ENCODE measurements around the gene EME1.
A peak's percentile ranks its signal among the peaks of the same experiment; 100 is the strongest.

Gene EME1

DNA sequence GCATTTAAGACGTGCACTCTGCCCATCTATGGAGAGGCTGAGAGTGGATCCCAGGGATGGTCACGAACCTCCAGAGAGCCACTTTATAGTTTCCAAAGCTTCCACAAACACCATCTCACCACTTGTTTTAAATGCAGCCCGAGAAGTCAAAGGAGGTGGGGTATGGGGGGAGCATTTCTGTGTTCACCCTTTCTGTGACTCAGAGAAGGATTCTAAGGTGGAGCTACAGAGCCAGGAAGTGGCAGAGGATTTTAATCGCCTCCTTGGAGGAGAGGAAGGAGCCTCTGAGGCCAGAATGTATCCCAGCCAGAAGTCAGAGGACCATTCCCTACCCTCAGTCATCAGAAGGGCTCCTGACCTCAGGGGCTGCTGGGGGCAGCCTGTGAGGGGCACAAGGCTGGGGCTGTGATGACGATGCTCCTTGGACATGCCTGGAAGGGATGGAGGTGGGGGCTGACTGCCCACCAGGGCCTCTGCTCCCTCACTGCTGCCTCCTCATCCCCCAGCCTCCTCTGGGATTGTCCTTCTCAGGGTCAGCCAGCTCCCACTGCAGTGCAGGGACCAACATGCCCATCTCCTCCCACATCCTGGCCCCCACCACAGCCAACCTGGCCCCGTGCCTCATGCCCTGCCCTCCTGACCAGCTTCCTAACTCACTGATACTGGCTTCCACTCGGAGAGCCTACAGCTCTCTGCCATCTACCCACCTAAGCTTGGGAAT, 24.3 kb upstream of the EME1 start:
- no peak for DNase-seq

DNA sequence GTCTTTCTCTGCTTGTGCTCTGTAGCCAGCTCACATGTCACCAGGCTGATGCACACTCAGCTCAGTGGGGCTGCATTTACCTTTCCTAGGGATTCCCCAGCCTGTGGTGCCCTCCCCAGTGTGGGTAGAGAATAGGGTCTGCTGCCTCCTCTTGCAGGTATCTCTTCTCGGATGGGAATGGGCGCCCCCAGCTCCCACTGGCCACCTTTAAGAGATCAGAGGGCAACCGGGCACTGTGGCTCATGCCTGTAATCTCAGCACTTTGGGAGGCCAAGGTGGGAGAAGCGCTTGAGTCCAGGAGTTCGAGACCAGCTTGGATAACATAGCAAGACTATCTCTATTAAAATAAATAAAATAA, 23.8 kb upstream of the EME1 start:
- no peak for DNase-seq

DNA sequence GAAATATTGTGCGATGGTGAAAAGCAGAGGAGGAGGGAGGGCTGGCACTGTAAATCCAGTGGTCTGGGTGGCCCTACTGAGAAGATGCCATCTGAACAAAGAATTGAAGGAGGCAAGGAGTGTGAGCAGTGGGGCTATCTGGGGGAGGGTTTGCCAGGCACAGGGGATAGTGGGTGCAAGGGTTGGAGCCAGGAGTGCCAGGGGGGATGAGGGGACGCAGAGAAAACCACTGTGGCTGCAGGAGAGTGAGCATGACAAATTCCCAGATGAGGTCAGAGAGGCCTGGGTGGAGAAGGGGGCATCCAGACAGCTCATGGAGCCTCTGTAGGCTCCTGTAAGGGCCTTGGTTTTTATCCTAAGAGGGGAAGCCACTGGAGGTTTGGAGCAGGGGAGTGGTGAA, 22.3 kb upstream of the EME1 start:
- DNase-seq, result no peak

DNA sequence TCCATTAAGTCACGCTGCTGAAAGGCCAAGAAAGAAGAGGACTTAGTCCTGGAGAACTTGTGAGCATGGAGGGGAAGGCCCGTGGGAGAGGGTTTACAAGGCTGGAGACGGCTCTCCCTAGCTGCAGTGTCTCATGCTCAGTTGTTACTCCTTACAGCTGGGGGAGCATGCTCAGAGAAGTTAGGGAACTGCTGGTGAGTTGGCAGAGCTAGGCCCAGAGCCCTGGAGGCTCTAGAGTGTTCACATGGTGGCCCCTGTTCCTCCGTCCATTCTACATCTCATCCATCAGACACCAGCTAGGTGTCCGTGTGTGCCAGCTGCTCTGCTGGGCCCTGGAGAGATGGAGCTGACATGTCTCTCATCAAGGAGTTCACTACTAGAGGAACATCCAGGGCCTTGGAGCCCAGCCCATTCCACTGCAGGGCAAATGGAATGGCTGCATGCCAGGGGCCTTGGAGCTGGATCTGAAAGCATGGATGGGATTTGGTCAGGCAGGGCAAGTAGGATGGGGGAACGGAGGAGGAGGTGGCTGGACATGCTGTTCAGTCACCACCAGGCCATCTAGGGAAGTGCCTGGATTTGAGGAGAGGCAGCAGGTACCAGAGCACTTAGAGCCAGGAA, 20.8 kb upstream of the EME1 start:
- DNase-seq, result peak; percentile 25 to 62

DNA sequence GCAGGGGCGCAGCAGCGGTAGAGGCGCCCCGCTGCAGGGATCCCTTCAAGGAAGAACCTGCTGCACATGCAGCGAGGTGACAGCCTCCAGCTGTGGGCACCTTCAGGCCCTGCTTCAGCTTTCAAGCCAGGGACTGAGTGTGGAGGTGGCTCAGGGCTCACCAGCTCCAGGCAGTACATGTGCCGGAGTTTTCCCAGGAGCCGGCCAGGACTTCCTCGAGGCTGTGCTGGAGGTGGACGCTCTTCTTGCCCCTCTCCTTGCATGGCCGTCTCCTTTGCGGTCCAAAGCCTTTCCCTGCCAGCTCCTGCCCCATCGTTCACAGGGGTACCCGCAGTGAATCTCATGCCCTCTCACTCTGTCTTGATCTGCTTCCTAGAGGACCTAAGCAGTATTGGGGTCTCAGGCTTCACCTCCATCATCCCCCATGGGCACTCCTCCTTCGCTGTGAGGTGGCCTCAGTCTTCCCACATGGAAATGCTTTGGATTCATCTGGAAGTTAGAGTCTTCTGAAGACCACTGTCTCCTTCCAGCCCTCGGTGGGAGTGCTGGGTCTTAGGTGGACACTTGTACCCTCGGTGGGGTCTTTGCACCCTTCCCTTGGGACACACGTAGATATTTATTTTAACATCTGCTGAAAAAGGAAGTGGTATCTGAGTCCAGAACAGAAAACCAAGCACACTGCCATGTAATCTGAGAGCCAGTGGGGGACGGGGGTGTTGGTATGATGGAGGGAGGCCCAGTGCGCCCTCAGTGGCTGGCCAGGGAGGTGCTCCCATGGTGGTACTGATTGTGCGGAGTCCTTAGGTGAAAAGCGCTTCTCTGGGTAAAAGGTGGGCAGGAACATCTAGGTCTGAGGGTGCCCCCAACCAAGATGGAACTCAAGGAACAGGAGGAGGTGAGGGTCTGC, 20.1 kb upstream of the EME1 start:
- no peak for DNase-seq

DNA sequence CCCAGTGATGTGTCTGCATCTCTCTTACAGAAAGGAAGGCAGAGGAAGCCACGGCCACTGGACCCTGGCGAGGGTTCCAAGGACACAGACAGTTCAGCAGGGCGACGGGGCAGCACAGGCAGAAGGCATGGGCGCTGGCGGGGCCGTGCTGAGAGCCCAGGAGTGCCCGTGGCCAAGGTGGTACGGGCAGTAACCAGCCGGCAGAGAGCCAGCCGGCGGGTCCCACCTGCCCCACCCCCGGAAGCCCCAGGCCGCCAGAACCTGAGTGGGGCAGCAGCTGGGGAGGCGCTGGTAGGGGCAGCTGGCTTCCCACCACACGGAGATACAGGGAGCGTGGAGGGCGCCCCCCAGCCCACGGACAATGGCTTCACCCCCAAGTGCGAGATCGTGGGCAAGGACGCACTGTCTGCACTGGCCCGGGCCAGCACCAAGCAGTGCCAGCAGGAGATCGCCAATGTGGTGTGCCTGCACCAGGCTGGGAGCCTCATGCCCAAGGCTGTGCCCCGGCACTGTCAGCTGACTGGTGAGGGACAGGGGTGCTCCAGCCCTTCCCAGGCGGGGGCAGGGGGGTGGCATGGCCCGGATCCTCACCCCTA, 19.3 kb upstream of the EME1 start:
- no peak for DNase-seq

DNA sequence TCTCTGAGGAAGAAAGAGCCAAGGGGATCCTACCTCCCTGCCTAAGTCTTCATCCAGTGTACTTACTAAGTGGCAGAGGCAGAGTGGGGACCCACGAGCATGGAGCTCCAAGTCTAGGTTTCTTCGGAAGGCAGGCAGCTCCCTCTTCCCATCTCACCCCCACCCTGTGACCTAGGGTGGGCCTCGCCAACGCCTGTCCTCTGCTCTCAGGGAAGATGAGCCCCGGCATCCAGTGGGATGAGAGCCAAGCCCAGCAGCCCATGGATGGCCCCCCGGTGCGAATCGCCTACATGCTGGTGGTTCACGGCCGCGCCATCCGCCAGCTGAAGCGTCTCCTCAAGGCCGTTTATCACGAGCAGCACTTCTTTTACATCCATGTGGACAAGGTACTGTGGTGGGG, 18.8 kb upstream of the EME1 start:
- no peak for DNase-seq

DNA sequence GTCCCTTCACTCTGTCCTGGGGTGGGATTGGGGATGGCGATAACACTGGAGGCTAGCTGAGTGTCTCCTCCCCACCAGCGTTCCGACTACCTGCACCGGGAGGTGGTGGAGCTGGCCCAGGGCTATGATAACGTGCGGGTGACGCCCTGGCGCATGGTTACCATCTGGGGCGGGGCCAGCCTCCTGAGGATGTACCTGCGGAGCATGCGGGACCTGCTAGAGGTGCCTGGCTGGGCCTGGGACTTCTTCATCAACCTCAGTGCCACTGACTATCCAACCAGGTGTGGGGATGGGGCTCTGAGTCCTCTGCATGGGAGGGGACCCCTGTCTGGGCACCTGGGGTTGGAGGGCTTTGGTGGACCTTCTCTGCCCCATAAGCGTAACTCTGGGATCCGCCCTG, 18.3 kb upstream of the EME1 start:
- no peak for DNase-seq

DNA sequence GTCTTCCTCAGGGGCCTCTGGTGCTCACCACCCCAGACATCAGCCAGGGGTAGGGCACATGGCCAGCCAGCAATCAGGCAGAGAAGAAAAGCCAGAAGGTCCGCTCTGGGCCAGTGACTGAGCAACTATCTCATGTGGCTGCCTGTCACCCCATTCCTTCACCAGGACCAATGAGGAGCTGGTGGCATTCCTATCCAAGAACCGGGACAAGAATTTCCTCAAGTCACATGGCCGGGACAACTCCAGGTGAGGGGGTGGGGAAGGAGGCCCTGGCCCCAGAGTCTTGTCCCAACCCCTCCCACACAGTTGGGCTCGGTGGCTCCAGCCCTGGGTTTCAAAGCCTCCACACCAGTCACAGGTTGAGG, 17.7 kb upstream of the EME1 start:
- DNase-seq, result no peak

DNA sequence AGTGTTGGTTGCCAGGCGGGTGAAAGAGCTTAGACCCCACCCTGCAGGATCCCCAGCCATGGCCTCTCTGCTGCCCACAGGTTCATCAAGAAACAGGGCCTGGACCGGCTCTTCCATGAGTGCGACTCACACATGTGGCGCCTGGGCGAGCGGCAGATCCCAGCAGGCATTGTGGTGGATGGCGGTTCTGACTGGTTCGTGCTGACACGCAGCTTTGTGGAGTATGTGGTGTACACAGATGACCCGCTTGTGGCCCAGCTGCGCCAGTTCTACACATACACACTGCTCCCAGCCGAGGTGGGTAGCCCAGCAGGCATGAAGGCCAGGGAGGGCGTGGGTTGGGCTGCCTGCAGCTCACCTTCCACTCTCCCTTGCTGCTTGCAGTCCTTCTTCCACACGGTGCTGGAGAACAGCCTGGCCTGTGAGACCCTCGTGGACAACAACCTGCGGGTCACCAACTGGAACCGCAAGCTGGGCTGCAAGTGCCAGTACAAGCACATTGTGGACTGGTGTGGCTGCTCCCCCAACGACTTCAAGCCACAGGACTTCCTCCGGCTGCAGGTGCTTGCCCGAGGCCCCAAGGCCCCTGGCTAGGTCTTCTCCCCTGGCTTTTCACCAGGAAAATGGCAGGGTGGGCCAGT, 17.2 kb upstream of the EME1 start:
- no peak for DNase-seq

DNA sequence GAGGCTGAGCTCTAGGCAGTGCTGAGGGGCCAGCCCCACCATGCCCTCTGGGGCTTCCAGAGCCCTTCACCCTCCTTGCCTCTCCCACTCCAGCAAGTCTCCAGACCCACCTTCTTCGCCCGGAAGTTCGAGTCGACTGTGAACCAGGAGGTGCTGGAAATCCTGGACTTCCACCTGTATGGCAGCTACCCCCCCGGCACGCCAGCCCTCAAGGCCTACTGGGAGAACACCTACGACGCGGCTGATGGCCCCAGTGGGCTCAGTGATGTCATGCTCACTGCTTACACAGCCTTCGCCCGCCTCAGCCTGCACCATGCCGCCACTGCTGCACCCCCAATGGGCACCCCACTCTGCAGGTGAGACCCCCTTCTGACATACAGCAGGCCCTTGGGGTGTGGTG, 16.6 kb upstream of the EME1 start:
- DNase-seq, result no peak

DNA sequence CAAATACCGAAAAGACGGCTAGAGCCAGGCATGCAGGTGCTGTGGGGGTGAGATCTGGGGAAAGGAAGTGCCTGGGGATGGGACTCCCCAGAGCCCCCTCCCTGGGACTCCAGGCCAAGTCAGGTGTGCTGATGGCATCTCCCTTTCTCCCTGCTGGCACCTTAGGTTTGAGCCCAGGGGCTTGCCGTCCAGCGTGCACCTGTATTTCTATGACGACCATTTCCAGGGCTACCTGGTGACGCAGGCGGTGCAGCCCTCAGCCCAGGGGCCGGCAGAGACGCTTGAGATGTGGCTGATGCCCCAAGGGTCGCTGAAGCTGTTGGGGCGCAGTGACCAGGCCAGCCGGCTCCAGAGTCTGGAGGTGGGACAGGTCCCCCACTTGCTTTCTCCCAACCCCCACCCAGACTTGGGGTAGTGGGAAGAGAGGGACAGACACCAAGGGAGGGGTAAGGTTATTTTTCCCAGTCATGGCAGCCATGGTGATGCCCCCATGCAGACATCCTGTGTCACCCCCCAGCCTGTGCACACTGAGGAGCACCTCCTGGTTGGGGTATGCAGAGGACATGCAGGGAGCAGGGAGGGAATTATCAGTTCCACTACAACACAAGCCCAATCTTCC, 16.0 kb upstream of the EME1 start:
- no peak for DNase-seq

DNA sequence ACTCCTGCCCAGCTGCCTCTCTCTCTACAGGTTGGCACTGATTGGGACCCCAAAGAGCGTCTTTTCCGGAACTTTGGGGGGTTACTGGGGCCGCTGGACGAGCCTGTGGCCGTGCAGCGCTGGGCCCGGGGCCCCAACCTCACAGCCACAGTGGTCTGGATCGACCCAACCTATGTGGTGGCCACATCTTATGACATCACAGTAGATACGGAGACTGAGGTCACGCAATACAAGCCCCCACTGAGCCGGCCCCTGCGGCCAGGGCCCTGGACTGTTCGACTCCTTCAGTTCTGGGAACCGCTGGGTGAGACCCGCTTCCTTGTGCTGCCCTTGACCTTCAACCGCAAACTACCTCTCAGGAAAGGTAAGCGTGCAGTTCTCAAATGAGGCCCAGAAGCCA, 14.9 kb upstream of the EME1 start:
- DNase-seq, result no peak

DNA sequence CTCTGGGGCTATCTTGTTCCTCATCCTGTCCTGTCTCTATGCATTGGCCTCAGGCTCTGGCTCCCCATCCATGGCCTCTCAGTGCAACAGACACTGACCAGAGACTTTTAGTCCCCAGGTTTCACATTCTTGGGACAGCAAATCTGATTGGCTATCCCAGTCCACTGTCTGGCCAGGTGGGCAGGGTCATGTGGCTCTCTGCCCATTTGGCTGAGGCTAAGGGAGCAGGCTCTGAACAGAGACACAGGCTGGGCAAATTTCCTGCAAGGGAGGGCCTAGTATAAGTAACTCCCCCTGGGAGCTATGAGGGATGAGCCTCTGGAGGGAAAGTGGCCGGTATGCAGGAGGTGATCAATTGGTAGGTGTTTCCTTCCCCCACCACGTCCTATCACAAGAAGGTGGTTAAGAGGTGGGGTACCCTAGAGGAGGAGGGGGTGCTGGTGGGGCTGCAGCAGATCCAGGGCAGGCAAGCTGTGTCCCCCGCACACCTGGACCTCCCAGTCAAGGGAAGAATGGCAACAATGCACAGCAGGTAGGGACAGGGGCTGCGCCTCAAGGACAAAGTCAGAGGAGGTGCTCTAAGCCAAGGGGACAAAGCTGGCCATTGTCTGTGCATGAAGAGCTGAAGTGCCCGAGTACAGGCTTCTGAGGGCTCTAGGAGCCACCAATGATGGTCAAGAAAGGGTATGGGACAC, 13.9 kb upstream of the EME1 start:
- no peak for DNase-seq

DNA sequence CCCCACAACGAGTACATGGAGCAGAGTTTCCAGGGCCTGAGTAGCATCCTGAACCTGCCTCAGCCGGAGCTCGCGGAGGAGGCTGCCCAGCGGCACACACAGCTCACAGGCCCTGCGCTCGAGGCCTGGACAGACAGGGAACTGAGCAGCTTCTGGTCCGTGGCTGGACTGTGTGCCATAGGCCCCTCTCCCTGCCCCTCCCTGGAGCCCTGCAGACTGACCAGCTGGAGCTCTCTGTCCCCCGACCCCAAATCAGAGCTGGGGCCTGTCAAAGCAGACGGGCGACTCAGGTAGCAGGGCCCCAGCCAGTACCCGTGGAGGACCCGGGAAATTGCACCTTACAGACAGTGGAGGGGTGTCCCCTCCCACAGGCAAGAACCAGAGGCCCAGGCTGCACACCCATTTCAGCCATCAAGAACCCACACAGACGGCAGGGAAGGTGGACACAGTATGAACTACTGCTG, 13.0 kb upstream of the EME1 start:
- DNase-seq, result no peak

DNA sequence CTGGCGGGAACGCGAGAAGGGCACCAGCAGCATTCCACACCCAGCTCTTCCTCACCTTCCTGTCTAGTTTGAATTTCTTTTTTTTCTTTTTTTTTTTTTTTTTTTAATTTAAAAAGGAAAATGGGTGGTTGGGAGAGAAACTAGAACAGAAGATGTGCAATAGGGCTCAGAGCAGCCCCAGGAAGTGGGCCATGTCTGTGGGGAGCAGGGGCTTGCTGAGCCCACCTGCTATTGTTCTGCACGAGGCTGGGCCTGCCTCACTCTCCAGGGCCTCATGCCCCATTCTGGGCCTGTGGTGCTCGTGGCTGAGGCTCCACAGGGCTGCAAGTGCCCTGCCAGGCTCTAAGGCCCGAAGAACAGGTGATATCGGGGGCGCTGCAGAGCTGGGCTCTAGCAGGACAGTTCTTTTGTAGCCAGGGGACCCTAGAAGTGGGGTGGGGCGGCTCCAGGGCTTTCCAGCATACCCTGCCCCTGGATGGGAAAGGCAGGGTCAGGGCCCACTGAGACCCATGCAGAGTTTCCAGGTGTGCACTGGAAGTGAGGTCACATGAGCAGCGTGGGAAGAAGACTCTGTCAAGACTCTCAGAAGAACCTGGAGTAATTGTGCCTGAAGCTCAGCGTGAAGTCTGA, 12.4 kb upstream of the EME1 start:
- DNase-seq, result no peak

DNA sequence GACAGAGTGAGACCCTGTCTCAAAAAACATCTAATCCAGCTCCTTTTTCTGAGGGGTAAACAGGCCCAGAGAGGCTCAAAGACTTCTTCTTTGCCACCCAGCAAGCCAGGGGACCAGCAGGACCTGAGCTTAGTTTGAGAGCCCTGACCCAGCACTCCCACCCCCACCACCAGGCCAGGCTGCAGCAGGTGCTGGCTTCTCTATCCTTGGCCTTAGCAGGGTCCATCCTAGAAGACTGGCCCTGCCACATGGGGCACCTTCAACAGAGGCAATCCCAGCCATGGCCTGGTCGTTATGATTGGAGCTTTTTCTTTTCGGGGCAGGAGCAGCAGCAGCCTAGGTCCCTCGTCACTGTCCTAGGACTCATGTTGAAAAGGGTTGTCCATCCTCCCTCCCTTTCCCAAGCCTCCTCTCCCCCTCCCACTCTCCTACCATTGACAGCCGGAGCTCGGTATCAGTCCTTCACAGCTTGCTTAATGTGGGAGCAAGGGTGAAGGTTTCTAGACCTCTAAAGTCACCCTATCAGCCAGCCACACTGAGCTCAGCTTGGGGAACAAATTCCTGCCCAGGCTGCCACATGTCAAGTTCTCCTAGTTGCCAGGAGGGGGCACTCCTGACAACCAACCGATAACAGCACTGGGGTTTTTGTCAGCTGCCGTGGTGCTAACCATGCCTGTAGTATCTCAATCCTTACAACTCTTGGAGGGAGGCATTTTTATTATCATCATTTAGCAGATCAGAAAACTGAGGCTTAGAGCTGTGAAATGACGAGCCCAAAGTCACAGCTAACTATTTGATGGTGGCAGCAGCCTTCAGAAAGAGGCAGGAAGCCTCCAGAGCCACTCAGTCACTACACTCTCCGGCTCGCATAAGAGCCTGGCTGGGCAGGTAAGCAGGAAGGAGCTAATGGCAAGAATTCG, 11.2 kb upstream of the EME1 start:
- DNase-seq, result peak in 1 of 2 experiments; percentile 62

DNA sequence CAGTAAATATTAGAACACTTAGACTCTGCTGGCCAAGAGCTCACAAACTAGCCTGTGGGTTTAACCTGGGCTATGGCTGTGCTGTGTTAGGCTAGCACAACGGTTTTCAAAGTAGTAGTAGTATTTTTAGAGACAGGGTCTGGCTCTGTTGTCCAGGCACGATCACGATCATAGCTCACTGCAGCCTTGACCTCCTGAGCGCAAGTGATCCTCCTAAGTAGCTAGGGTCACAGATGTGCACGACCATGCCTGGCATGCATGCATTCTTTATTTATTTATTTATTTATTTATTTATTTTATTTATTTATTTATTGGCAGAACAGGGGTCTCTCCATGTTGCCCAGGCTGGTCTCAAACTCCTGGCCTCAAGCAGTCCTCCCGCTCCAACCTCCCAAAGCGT, 10.4 kb upstream of the EME1 start:
- DNase-seq, result no peak

DNA sequence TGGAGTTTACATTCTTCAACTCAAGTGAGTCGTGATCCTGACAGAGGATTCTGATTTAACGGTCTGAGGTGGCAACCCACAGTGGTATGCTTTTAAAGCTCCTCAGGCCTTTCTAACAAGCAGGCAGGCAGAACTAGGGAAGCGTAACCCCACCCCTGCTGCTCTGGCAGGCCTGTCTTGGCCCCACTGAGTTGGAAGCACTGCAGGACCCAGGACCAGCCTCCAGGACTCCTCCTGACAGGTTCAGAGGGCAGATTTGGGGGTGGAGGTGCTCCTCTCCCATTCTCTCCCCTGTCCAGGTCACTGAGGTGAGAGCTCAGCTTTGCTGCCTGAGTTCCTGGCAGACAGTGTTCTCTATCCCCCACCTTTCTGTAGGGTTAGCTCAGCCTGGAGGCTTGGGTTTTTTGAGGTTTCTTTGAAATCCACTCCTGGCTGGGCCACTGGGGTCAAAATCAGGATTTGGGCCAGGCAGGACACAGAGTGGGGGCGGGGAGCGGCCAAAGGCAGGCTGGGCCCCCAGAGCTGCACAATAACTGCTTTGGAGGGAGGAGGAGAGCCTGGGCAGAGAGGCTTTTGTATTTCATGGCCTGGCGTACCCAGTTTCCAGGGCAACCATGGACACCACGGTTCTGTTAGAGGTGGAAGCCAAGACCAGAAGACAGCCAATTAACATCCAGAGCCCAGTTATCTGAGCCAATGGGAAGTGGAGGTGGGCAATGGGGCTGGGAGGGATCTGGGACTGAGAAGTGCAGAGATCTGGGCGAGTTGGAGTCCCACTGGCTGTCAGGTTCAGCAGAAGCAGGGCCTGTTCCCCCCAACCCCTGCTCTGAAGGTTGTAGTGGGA, 9.6 kb upstream of the EME1 start:
- peak; percentile 19 to 60 for DNase-seq

Measured in NCI-H446 (cell line).